Measurements from ENCODE around the gene SLC27A6.

DNA sequence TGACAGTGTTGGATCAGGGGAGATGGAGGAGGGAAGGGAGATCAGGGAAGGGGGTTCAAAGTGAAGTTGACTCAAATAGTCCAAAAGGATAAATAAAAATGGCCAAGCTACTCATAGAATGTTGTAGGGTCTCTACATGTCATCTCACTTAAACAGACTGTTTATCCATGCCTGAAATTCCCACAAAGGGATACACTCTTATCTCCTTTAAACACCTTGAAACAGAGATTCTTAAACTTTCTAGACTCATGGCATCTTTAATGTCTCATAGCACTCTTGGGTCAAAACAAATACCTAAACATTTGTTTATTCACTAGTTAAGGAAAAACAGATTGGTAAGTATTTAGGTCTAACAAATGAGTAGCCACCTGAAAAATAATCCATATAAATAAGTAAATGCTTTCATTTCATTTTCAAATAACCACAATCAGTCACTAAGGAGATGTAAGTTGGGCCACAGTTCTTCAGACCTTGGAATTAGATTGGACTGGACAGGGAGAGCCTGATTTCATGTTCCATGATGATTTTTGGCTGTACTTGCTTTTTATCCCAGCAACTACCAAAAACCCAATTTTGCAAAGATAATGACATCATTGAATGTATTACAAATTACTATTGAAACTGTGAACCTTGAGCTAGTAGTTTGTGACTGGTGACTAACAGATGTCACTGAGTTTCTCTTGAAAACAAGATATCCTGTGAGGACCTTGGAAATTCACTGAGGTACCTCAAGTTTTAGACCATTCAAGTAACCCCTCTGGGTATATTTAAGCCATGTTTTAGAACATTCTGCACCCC is 66.8 kb downstream of the SLC27A6 start:
- TF ChIP-seq CTCF (IDR thresholded peaks at IDR 0.05) (no peak), POLR2AphosphoS5 (IDR thresholded peaks at IDR 0.05) (no peak), POLR2A (IDR thresholded peaks at IDR 0.05) (no peak)

Measured in sigmoid colon (tissue), 4 donors.